Measurements from ENCODE around the gene UTS2R. TPM values are rescaled to one million over a fixed set of nuclear protein-coding genes. Genes with fewer than 3 reads are reported as not detected.

UTS2R gene
- total RNA-seq, 2 experiments from 2014 or later, result not detected

- peak; percentile 69 to 95 (median 83) for DNase-seq
- TF ChIP-seq CTCF (IDR thresholded peaks at IDR 0.05), result no peak
Measured at GRCh38 chr17:82418001-82418986, 46.7 kb downstream of the UTS2R start, which contains the start of the genes HEXD and OGFOD3. TSS of gene HEXD (plus strand) at chr17:82418347. CDS start at chr17:82419800, 1,453 bp downstream. TSS of gene OGFOD3 (minus strand) at chr17:82418586. CDS start at chr17:82418485, 101 bp downstream.

DNA sequence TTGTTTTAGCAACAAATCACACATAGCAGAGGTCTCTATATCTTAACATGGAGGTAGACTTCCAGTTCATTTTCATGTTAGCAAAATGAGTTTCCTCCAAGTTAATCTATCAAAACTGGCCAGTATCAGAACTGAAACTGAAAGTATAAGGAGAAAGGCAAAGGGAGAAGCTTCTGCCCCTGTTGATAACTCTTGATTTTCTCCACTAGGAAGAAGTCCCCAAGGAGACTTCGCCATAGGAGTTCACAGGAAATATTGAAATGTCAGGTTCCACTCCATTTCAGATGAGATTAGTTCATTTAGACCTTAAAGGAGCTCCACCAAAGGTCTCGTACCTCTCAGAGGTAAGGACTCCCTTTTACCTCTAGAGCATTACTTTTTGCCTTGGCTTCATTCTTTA is 48.0 kb downstream of the UTS2R start:
- no peak for TF ChIP-seq CTCF (IDR thresholded peaks at IDR 0.05)
- intact Hi-C loops (cut with DNase I, micrococcal nuclease), result loop anchor here (2.0 to 10.0 kb wide), 6 partner anchors 33 to 385 kb away; partner anchors contain the start of genes DCXR (in 2 of the 2), CYBC1 (in 1 of the 2), RAC3 (in 1 of the 2) and TBCD (in 1 of the 2)
- H3K4me3 ChIP-seq (ENCODE audit: low read length), result peak overlapping the region; percentile 76
- ATAC-seq (ENCODE audit: poor library complexity) (no peak), DNase-seq (peak in 3 of 14 experiments; percentile 28 to 55 (median 32))
- Mint-ChIP-seq H3K4me1 (ENCODE audit: low read depth) (peaks cover 30% of the 10 kb centered on the region), H3K9me3 (no peaks in the 10 kb centered on the region), H3K36me3 (ENCODE audit: low read depth) (peaks cover 28% of the 10 kb centered on the region), H3K27me3 (no peaks in the 10 kb centered on the region), H3K4me3 (peak overlapping the region; percentile 85), H3K27ac (peak overlapping the region; percentile 78)
- peaks cover 30% of the 10 kb centered on the region for H3K4me1 ChIP-seq (ENCODE audit: insufficient read depth, low read length)
- ChIA-PET POLR2A (interaction anchor here (0.6 to 1.4 kb wide), 11 partner anchors 8 to 549 kb away, joined by 3 to 11 read pairs (median 4); partner anchors contain the start of genes ARHGDIA and NARF), CTCF (interaction anchor here (0.5 to 1.3 kb wide), 3 partner anchors 21 to 144 kb away, joined by 3 to 5 read pairs (median 3); no protein-coding TSS in a partner anchor)
- peaks cover 12% of the 10 kb centered on the region for H3K36me3 ChIP-seq (ENCODE audit: insufficient read depth, low read length)
- peaks cover 0 to 3% of the 10 kb centered on the region in 2 experiments for H3K9me3 ChIP-seq (ENCODE audit: control insufficient read depth in 1 of 2, insufficient read depth in 1 of 2, low read length in 2 of 2)
- H3K27ac ChIP-seq (ENCODE audit: low read depth in 1 of 2, low read length in 2 of 2), result peak overlapping the region in 1 of 2 donors; percentile 35
- H3K27me3 ChIP-seq (ENCODE audit: control insufficient read depth in 1 of 2, insufficient read depth in 2 of 2, low read length in 2 of 2), result no peaks in the 10 kb centered on the region

More at GRCh38 chr17:82418001-82418986, 46.7 kb downstream of the UTS2R start, which contains the start of the genes HEXD and OGFOD3:
- Histone ChIP-seq H3K4me1 (ENCODE audit: insufficient read depth, low read length) (peaks cover 30% of the 10 kb centered on the region), H3K4me3 (ENCODE audit: low read length) (peak within 1 kb of the TSS; percentile 76), H3K9me3 (ENCODE audit: control insufficient read depth in 1 of 2, insufficient read depth in 1 of 2, low read length in 2 of 2) (peaks cover 0 to 3% of the 10 kb centered on the region in 2 experiments), H3K27me3 (ENCODE audit: control insufficient read depth in 1 of 2, insufficient read depth in 2 of 2, low read length in 2 of 2) (no peaks in the 10 kb centered on the region), H3K36me3 (ENCODE audit: insufficient read depth, low read length) (peaks cover 14% of the 10 kb centered on the region), H3K27ac (ENCODE audit: low read depth in 1 of 2, low read length in 2 of 2) (peak within 1 kb of the TSS; percentile 35 to 50)
- Mint-ChIP-seq H3K4me1 (ENCODE audit: low read depth) (peaks cover 32% of the 10 kb centered on the region), H3K4me3 (peak within 1 kb of the TSS; percentile 85), H3K27ac (peak within 1 kb of the TSS; percentile 78), H3K27me3 (no peaks in the 10 kb centered on the region), H3K36me3 (ENCODE audit: low read depth) (peaks cover 32% of the 10 kb centered on the region), H3K9me3 (no peaks in the 10 kb centered on the region)
- ChIA-PET POLR2A (interaction anchor here (0.6 to 1.4 kb wide), 6 partner anchors 8 to 547 kb away, joined by 3 to 11 read pairs (median 5); partner anchors contain the start of genes ARHGDIA and NARF), CTCF (interaction anchor here (0.6 to 1.3 kb wide), 3 partner anchors 20 to 182 kb away, joined by 3 to 5 read pairs (median 3); no protein-coding TSS in a partner anchor)
- ATAC-seq (ENCODE audit: poor library complexity), result peak; percentile 85
- intact Hi-C loops (cut with DNase I, micrococcal nuclease), result loop anchor here (1.0 to 10.0 kb wide), 9 partner anchors 32 to 383 kb away; partner anchors contain the start of genes CYBC1 (in 2 of the 2), DCXR (in 2 of the 2), FOXK2 (in 1 of the 2) and NARF (in 1 of the 2)

Measured in CD4-positive, alpha-beta T cell (primary cell).